IPS-NIHi7 (cell line): ENCODE results near the gene GALNT12.

Source experiments
- DNase-seq: peaks from one replicate; pipeline ENCODE4 v3.0.0; 2012; ENCODE audit warnings: mixed read lengths; ENCODE audit errors: extremely low spot score

The GALNT12 gene

GRCh38 chr9:98807070-98807813 is at the start of gene GALNT12:
Gene GALNT12, plus strand, starts transcription at chr9:98807670. Its CDS starts 29 bp downstream, at chr9:98807699.
- peak; percentile 79 for DNase-seq

DNA sequence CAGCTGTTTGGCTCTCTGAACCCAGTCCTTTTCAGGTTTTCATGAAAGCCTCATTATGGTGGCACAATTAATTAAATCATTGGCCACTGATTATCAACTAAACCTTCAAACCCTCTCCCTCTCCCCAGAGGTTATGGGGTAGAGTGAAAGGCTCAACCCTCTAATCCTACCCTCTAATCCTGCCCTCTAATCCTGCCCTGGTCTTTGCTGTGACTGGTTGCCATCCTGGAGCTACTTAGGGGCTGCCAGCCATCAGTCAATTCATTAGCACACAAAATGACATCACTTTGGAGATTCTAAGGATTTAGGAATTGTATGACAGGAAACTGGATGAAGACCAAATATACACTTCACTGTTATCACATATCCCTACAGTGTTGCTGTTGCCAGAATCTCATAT is 47.2 kb upstream of the GALNT12 start:
- DNase-seq, result no peak

DNA sequence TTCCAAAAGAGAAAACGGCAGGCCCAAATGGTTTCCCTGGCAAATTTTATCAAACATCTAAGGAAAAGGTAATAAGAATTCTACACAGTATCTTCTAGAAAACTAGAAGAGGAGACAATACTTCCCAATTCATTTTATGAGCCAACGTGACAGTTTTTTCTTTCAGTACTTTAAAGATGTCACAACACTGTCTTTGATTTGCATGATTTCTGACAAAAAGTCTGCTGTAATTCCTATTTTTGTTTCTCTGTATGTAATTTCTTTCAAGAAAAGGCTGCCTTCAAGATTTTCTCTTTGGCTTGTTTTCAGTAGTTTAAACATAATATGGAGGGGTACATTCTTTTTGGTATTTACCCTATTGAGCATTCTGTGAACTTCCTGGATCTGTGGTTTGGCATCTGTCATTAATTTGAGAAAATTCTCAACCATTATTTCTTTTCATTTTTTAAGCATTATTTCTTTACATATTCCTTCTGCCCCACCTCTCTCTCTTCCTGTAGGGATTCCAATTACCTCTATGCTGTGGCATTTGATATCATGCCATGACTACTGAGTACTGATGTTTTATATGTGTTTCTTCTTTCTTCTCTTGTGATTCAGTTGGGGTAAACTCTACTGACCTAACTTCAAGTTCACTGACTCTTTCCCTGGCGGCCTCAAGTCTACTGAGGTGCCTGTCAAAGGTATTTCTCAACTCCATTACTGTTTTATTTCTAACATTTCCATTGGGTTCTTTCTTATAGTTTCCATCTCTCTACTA is 43.3 kb upstream of the GALNT12 start:
- no peak for DNase-seq

- no peak for DNase-seq
These were observed 42.2 kb upstream of the GALNT12 start for GRCh38 chr9:98765256-98765655.

DNA sequence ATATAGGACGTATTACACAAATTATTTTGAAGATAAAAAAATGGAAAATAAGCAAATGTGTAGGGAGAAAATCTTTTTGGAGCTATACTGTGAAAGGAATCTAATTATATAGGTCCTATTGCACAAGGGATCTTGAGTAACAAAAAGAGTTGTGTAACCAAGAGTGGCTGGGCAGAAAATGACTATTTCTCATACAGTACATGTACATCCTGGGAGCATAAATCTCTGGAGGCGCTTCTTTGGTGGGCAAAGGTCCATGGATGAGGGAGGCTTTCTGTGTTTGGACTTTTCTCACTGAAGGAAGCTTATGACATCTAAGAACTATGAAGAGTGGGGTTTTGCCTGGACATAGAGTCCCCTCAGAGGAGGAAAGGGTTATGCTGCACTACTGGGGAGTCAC is 40.9 kb upstream of the GALNT12 start:
- DNase-seq, result no peak

DNA sequence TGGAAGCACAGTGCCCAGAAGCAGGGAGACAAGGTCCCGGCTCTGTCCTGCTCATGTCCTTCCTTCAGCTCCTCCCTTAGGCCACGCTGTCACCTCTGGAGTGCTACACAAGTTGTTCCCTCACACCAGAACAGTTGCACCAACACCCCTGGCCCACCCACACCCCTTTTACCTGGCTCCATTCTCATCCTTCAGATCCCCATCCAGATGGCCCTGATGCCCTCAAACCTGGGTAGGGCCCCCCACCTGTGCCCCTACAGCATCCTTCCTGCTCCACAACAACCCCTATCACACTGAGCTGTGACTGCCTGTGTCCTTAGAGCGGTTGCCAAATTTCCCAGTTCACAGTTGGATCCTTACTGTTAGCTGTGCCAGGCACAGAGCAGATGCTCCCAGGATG is 40.3 kb upstream of the GALNT12 start:
- DNase-seq, result no peak

DNA sequence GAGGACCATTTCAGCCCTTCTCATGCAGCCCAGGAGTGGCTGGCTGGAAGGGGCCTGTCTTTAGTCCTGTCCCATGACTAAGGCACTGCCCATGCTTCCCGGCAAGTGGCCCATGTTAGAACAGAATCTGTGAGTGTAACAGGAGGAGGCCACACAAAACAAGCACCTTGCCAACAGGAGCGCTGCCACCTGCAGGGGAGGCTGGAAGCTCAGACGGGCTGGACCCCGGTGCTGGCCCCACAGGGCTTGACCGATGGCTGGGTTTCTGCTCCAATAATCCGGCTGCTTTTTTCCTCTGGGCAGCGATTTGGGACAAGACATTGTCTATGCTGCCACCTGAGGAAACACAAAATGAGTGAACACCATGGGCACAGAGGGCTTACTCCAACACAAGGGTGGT is 39.6 kb upstream of the GALNT12 start:
- DNase-seq, result no peak

GRCh38 chr9:98768344-98768743 is 39.1 kb upstream of the GALNT12 start:
- no peak for DNase-seq

GRCh38 chr9:98770717-98771116 is 36.8 kb upstream of the GALNT12 start:
- no peak for DNase-seq

GRCh38 chr9:98771209-98771874 is 36.1 kb upstream of the GALNT12 start:
- DNase-seq, result no peak

- no peak for DNase-seq
These were observed 34.9 kb upstream of the GALNT12 start for GRCh38 chr9:98772364-98773155.

DNA sequence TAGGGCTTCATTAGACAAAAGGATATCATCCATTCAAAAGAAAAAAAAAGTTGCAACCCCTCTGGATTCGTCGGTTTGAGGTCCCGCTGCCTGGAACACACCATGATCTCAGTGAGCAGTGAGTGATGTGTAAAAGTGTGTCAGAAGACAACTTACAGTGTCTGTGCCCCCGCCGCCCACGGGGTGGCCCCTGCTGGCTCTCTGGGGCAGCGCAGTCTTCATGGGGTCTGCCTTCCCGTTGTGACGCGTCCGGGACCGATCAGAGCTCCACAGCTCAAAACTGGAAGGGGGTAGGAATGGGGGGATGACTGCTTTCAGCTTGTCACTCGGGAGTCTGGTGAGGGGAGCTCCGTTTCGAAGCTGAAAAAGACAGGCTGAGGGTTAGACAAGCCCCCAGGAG is 33.7 kb upstream of the GALNT12 start:
- DNase-seq, result no peak

DNA sequence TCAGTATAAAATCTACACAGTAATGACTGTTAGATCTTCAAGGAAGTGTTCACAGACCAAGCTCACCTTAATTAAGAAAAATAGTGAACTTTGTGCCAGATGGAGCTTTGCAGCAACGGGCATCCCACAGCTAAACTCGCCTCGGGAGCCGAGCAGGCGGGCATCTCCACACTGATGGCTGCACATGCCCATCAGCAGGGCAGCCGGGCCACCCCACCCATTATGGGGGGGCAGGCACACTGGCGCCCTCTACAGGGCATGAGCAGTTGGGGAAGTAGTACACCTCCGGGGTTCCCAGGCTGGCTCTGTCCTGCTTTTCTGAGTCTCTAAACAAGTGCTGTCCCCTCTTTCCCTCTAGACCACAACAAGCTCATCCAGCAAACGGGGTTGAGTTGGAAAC is 32.7 kb upstream of the GALNT12 start:
- peak; percentile 76 for DNase-seq

GRCh38 chr9:98775831-98776441 is 31.5 kb upstream of the GALNT12 start:
- peak; percentile 89 for DNase-seq

DNA sequence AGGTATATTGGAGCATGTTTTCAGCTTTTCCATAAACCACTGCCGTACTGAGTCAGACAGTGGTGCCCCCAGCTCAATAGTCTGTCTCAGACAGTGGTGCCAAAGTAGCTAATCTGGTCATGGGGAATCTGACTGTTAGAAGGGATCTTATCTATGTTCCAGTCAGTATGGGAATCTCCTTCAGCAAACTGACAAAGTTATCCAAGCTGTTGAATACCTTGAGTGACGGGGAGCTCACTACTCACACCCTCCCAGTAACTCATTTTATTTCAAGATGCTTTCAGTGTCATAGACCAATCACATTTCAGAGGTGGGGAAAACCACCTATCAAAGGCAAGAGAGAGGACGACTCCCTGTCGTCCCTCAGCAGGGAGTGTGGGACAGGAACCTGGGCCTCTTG is 29.9 kb upstream of the GALNT12 start:
- DNase-seq, result no peak

DNA sequence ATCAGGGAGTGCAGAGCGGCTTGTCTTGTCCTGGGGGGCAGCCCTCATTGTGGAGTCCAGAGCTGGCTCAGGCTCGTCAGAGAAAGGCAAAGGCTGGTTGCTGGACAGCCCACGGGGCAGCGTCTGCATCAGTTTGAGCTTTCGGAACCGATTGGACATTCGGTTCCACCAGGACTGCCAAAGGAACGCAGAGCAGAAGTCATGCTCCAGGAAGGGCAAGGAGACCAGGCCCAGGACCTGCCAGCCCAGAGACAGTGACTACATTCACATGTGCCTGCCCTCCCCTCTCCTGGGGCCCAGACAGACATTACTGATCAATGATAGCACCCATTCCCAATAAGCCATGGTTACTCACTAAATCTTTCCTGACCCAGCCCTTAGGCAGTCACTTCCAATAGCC is 29.2 kb upstream of the GALNT12 start:
- DNase-seq, result no peak

GRCh38 chr9:98778711-98779530 is 28.5 kb upstream of the GALNT12 start:
- DNase-seq, result no peak

DNA sequence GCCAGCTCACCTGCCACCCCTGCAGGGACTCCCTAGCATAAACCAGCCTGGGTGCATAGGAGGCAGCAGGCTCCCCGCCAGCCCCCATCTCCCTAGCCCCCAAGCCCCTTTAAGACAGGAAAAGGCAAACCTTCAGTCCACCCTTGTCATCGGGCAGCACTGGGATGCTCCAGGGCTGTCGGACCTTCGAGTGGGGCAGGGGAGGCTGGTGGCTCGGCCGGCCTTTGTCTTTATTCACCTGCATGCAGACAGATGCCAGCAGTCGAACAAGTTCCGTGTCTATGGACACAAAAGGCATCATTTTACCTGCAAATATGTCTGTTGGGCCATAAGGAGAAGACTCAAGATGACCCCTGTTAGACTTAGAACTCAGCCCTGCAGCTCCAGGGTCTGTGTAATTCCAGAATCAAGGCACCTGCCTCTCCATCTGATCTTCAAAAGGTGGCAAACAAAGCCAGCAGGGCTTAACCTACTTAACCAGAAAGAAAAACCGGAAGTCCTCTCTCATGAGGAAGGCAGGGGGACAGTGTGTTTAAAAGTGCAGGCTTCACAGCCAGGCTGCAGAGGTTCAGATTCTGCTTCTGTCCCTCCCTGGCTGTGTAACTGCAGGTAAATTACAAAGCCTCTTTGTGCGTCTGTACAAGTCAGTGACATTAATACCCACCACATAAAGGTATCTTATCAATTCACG is 27.3 kb upstream of the GALNT12 start:
- DNase-seq, result no peak

DNA sequence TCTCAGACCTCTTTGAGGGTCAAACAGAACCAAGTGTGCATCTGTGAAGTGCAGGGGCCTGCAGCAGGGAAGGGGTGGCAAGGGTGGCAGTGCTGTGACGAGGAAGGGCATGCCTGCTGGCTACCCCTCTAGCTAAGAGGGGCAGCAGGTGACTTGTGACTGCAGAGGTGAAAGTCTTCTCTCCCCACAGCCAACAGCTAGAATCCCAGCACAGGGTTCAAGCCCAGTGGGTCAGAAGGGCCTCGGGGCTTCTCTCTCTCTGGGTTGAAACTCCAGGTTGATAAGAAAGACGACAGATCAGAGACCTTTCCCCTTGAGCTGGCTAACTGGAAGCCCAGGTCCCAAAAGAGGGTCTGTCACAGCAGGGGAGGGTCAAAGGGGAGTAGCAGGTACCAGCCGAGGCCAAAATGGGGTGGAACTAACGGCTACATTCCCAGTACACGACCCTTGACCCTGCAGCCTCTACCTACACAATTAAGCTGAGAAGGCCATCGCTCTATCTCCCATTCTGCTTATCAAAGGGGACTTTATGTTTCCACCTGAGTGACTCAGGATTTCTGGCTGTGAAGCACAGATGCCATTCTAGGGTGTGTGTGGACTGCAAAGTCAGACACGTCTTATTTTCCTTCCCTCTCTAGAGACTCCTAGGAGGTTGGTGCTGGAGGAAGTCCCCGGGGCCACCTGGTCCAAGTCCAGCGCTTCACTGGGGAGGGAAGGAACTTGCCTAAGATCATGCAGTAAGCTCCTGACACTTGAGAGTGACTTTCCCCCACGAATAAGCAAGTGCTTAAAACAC is 25.7 kb upstream of the GALNT12 start:
- DNase-seq, result no peak
